Measurements from ENCODE around the gene LAMC2.

DNA sequence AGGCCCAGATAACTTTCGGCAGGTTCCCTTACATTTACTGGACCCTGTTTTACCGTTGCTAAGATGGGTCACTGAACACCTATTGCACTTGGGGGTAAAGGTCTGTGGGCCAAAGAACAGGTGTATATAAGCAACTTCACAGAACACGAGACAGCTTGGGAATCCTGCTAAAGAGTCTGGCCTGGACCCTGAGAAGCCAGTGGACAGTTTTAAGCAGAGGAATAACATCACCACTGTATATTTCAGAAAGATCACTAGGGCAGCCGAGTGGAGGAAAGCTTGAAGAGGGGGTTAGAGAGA, 54.4 kb downstream of the LAMC2 start:
- TF ChIP-seq, protein P1, sequence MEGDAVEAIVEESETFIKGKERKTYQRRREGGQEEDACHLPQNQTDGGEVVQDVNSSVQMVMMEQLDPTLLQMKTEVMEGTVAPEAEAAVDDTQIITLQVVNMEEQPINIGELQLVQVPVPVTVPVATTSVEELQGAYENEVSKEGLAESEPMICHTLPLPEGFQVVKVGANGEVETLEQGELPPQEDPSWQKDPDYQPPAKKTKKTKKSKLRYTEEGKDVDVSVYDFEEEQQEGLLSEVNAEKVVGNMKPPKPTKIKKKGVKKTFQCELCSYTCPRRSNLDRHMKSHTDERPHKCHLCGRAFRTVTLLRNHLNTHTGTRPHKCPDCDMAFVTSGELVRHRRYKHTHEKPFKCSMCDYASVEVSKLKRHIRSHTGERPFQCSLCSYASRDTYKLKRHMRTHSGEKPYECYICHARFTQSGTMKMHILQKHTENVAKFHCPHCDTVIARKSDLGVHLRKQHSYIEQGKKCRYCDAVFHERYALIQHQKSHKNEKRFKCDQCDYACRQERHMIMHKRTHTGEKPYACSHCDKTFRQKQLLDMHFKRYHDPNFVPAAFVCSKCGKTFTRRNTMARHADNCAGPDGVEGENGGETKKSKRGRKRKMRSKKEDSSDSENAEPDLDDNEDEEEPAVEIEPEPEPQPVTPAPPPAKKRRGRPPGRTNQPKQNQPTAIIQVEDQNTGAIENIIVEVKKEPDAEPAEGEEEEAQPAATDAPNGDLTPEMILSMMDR (conservative IDR thresholded peaks at IDR 0.05; ENCODE audit: low read length), result no peak
- no peak for TF ChIP-seq EZH2phosphoT487 (IDR thresholded peaks at IDR 0.05; ENCODE audit: borderline replicate concordance)

Data from Loucy (cell line).